GM13977 (cell line): ENCODE measurements around the gene ARF1.

Experiments
- DNase-seq: peaks from one replicate; pipeline ENCODE4 v3.0.0; 2012; ENCODE audit warnings: low spot score
- CTCF ChIP-seq: IDR thresholded peaks from 2 replicates; pipeline ENCODE4 v1.5.1; 2012; ENCODE audit warnings: mild to moderate bottlenecking, control low read depth; ENCODE audit not compliant: insufficient read depth; ENCODE audit errors: extremely low read depth, missing control alignments
- in situ Hi-C: fragments of 300-500 bp; cut with MboI; formaldehyde crosslinking; loops from one replicate; pipeline ENCODE4 v1.12.0; 2022; ENCODE audit warnings: low sequenced_read_pairs, low pct_unique_long_range_greater_than_20kb, mixed read lengths, inconsistent platforms; ENCODE audit not compliant: unreplicated experiment

Gene ARF1

GRCh38 chr1:228075801-228076271 is 6.7 kb upstream of the ARF1 start:
- in situ Hi-C loops, result no loop called here
- DNase-seq, result no peak
- TF ChIP-seq CTCF, result no peak

- TF ChIP-seq CTCF, result no peak
- DNase-seq, result no peak
- in situ Hi-C loops, result no loop called here
Measured at GRCh38 chr1:228076796-228077430, 5.6 kb upstream of the ARF1 start.

- DNase-seq, result no peak
- in situ Hi-C loops, result no loop called here
- TF ChIP-seq CTCF, result no peak
Measured at GRCh38 chr1:228077565-228078330, 4.8 kb upstream of the ARF1 start.

GRCh38 chr1:228079013-228079412 is 3.5 kb upstream of the ARF1 start:
- DNase-seq, result no peak
- no peak for TF ChIP-seq CTCF
- in situ Hi-C loops, result no loop called here

GRCh38 chr1:228079601-228080263 is 2.8 kb upstream of the ARF1 start:
- in situ Hi-C loops, result no loop called here
- TF ChIP-seq CTCF, result no peak
- DNase-seq, result no peak

GRCh38 chr1:228081144-228081543 is 1.4 kb upstream of the ARF1 start:
- TF ChIP-seq CTCF, result no peak
- no peak for DNase-seq
- in situ Hi-C loops, result no loop called here
